Bone marrow (tissue), 2 donors: ENCODE results near the gene RRP15.

Source experiments
- DNase-seq, 2 donors: peaks; one replicate each; lab custom pipeline; 2025; lab: John Stamatoyannopoulos, UW

RRP15 gene

GRCh38 chr1:218362418-218363076 lies 77.5 kb downstream of the RRP15 start:
- DNase-seq, result no peak

- DNase-seq, result no peak
These were observed 78.0 kb downstream of the RRP15 start for GRCh38 chr1:218363141-218363540.

GRCh38 chr1:218364028-218364710 lies 79.1 kb downstream of the RRP15 start:
- DNase-seq, result no peak

DNA sequence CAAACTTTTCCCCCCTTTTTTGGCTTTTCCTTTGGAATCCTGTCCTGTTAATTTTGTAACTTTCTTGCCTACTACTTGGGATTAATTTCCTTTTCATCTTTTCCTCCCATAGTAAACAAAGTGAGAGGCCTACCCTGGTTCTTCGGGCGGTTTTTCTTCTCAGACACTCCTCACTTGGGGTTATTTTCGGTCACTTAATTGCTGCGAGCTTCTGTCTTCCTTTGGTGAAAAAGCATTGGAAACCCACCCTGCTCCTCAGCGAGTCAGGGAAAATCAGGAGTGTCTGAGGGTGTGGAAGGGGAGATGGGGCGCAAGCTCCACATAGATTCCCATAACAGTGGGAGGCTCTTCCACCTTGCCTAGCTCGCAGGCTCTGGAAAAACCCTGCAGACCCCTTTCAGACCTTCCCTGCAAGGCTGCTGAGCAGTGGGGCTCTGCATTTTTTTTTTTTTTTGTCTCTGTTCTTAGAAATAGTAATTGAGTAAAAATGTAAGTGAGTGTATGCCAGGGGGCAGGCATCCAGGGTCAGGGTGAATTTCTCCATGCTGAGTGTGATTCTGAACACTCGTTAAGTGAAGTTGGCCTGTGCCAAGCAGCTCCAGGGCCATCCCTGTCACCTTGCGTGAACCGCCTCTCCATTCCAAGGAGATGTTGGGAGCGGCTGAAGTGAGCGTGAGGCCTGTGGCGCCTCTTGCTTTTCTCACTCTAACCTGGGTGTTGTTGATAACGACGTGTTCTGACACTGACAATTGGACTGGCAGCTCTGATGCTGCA lies 80.3 kb downstream of the RRP15 start:
- DNase-seq, result no peak

GRCh38 chr1:218366322-218367052 lies 81.4 kb downstream of the RRP15 start:
- DNase-seq, result no peak

GRCh38 chr1:218367118-218367517 lies 82.0 kb downstream of the RRP15 start:
- no peak for DNase-seq

GRCh38 chr1:218368686-218369085 lies 83.6 kb downstream of the RRP15 start:
- DNase-seq, result no peak

- DNase-seq, result no peak
These were observed 84.8 kb downstream of the RRP15 start for GRCh38 chr1:218369688-218370511.

GRCh38 chr1:218371927-218372672 lies 87.0 kb downstream of the RRP15 start:
- DNase-seq, result no peak

- no peak for DNase-seq
These were observed 89.6 kb downstream of the RRP15 start for GRCh38 chr1:218374401-218375353.

- DNase-seq, result no peak
These were observed 91.6 kb downstream of the RRP15 start for GRCh38 chr1:218376722-218377121.

DNA sequence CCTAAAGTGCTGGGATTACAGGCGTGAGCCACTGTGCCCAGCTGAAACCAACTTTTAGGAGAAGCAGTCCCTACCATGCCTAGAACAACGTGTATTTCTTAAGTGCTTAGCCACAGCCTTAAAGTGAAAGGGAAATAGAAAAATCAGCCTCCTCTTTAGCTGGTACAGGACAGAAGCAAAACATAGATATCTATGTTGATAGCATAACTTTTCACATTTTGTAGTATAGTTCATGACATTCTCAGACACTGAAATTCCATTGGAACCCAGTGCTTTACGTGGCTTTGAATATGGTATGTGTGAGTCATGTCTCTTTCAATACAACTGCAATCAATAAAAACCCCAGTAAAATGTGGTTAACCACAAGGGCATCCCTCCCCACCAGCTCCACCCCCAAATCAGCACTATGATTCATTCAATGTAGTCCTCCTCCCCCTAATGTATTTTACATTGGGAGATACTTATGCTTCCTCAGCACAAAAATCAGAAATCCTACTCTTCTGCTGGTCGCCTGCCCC lies 92.1 kb downstream of the RRP15 start:
- DNase-seq, result peak; percentile 2 to 21

DNA sequence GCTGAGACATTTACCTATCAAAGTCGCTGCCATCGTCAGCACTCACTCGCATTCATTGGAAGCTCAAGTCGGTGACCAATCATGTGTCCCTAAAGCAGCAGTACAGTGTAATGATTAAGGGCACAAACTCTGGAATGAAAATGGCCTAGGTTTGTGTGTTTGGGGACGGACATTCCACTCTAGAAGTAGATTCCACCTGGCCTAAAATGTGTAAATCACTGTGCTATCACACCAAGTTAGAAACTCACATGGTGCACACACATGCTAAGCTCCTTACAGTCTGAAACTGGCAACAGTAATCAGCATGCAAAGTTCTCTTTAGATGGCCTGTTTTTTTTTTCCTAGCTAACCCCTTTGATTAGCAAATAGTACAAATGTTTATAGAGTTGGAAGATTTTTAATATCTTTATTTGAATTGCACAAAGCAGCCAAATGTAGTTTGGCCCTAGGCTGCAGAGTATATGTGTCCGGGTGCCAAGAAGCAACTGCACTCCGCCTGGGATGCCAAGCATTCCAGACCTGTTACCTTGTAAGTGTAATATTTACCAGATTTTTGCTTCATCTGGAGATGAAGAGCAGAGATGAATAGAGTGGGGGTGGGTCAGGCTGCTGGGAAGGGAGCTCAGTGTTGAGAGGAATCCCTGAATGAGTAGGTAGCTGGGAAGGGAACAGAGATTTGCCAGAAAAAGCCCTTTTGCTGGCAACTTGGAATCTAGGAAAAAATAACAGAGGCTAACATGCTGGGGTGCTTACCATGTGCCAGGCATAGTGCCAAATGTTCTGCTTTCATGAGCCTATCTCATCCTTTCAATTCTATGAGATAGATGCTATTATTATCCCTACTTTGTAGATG lies 95.3 kb downstream of the RRP15 start:
- DNase-seq, result no peak

DNA sequence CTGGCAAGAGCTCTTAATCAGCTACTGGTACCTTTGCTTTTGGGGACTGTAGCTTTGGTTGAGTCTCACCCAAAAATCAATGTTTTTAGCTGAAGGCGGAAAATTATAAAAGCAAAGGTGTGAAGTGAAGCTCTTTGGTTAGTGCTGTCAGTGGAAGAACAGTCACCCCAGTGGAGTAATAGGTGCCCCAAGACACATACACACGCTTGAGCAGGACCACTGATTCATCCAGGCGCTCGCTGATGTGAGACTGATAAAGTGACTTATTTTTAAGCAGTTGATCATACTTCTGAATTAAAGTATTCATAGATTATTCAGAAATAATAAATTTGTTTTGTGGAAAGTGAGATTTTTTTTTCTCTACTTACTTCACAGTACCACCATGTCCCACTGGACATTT lies 97.2 kb downstream of the RRP15 start:
- no peak for DNase-seq

DNA sequence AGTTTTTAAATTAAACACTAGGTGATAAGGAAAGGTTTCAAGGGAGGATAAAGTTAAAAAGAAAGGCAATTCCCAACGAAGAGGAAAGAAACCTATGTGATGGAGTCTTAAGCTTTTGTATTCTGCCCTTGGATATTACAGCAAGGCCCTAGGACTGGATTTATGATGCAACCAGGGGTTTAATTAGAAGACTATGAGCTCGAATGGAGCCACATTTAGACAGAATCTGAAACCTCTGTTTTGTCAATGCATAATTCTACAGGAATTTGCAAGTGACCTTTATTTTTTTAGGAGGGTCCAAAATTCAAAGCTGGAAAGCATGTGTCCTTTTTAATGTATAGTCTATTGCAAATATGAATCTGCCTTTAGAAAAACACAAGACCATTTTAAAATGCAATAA lies 98.0 kb downstream of the RRP15 start:
- no peak for DNase-seq

- DNase-seq, result no peak
These were observed 98.6 kb downstream of the RRP15 start for GRCh38 chr1:218383681-218384080.

DNA sequence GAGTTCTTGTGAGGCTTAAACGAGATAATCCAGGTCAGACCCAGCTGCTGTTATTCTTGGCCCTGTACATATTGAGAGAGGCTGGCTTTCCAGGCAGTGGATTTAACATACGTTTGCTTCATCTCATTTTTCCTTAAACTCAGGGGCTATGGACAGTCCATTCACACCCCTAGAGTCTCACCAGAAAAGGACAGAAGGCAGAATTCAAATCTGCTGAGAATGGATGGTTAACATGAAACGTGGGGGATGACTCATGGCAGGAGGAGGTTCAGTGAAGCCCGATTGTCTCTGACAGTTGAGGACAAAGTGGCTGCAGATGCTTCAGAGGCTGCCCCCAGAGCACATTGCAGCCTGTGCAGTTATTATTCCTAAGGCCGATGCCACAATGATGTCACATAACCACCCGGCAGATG lies 99.5 kb downstream of the RRP15 start:
- DNase-seq, result no peak
